Measurements from ENCODE around the gene CS.
"Not testable (repeated sequence)": the region's sequence is repeated elsewhere in the genome, so short reads cannot be mapped to it uniquely, and the experiment has no call there.

CS gene

GRCh38 chr12:56335527-56335926, 35.4 kb upstream of the CS start:
- not testable (repeated sequence) for H3K36me3 ChIP-seq (ENCODE audit: insufficient read depth, low read length); H3K9me3 ChIP-seq (ENCODE audit: insufficient read depth, low read depth, low read length); H3K27ac ChIP-seq (ENCODE audit: low read depth, low read length); H3K9ac ChIP-seq (ENCODE audit: low read depth, low read length); H3K4me3 ChIP-seq (ENCODE audit: low read length); H3K27me3 ChIP-seq (ENCODE audit: insufficient read depth, low read length)
- peaks cover 29% of the 10 kb centered on the region for H3K4me1 ChIP-seq (ENCODE audit: insufficient read depth, low read length)
- WGBS: 95% methylated on average over 8 of the region's 8 CpGs

DNA sequence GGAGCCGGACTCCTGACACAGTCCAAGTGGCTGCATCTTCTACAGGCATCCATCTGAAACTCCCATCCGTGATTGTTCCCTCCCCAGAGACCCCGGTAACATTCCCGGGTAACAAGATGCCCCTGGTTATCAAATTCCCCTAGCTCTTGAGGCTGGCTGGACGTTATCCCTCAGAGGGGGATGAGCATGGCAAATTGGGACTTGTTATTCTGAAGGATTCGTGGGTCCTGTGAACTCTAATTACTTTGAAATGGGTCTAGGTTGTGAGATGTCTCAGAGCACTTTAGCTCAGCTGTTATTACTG, 34.3 kb upstream of the CS start:
- Histone ChIP-seq H3K27me3 (ENCODE audit: insufficient read depth, low read length) (no peaks in the 10 kb centered on the region), H3K27ac (ENCODE audit: low read depth, low read length) (peak overlapping the region; percentile 80), H3K4me3 (ENCODE audit: low read length) (peak overlapping the region; percentile 83), H3K36me3 (ENCODE audit: insufficient read depth, low read length) (no peaks in the 10 kb centered on the region), H3K9ac (ENCODE audit: low read depth, low read length) (peak overlapping the region; percentile 86), H3K4me1 (ENCODE audit: insufficient read depth, low read length) (peaks cover 27% of the 10 kb centered on the region), H3K9me3 (ENCODE audit: insufficient read depth, low read depth, low read length) (no peaks in the 10 kb centered on the region)
- 12% methylated on average over 6 of the region's 6 CpGs for WGBS

DNA sequence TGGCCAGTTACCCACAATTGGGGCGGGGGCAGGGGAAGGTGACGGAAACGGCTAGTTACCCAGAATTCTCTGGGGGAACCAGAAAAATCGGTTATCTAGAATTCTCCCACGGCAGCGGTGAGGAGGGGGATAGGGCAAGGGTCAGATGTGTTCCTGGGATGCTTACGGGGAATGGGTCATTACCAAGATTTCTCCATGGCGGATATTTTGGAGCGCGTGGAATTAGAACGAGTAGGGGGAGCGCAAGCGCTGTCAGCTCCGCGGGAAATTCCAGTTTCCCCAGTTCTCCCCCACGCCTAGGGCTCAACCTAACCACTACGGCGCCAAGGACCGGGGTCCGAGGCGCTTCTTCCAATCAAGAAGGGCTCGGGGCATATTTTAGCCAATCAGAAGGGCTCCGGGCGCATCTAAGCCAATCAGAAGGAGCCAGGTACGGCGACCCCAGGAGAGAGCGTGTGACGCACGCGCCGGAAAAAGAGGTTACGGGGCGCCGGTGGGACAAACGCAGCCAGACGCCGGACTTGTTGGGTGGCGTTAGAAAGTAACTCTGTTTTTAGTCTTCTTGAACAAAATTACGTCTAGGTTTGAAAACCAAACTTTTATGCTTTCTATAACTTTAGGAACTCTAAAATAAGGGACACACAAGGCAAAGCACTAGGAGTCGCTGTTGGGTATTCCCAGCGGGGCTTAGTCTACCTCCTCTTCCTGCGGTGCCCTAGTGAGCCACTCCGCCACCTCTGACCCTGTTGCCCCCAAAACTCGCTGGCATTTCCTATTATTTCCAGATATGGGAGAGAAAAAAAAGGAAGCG, 33.8 kb upstream of the CS start, which contains the start of gene PAN2:
Gene PAN2 (minus strand): TSS at position 322 of the 811 bp plus-strand sequence. CDS start 906 bp downstream, outside the sequence.
- Histone ChIP-seq H3K27ac (ENCODE audit: low read depth, low read length) (peak within 1 kb of the TSS; percentile 80), H3K9ac (ENCODE audit: low read depth, low read length) (peak within 1 kb of the TSS; percentile 86), H3K27me3 (ENCODE audit: insufficient read depth, low read length) (no peaks in the 10 kb centered on the region), H3K4me1 (ENCODE audit: insufficient read depth, low read length) (peaks cover 21% of the 10 kb centered on the region), H3K9me3 (ENCODE audit: insufficient read depth, low read depth, low read length) (no peaks in the 10 kb centered on the region), H3K4me3 (ENCODE audit: low read length) (peak within 1 kb of the TSS; percentile 83), H3K36me3 (ENCODE audit: insufficient read depth, low read length) (no peaks in the 10 kb centered on the region)
- under 1% methylated on average over 44 of the region's 45 CpGs for WGBS

- no peaks in the 10 kb centered on the region; the same call in 1 of the 2 replicates for H3K36me3 ChIP-seq (ENCODE audit: insufficient read depth, low read length)
- H3K4me3 ChIP-seq (ENCODE audit: low read length): peak overlapping the region; percentile 83
- H3K9ac ChIP-seq (ENCODE audit: low read depth, low read length): peak overlapping the region; percentile 86
- H3K27ac ChIP-seq (ENCODE audit: low read depth, low read length): peak overlapping the region; percentile 80
- 45% methylated on average over 6 of the region's 8 CpGs for WGBS
- H3K4me1 ChIP-seq (ENCODE audit: insufficient read depth, low read length): peaks cover 17% of the 10 kb centered on the region
- no peaks in the 10 kb centered on the region for H3K27me3 ChIP-seq (ENCODE audit: insufficient read depth, low read length)
- no peaks in the 10 kb centered on the region for H3K9me3 ChIP-seq (ENCODE audit: insufficient read depth, low read depth, low read length)
Measured at GRCh38 chr12:56333197-56333678, 33.1 kb upstream of the CS start.

DNA sequence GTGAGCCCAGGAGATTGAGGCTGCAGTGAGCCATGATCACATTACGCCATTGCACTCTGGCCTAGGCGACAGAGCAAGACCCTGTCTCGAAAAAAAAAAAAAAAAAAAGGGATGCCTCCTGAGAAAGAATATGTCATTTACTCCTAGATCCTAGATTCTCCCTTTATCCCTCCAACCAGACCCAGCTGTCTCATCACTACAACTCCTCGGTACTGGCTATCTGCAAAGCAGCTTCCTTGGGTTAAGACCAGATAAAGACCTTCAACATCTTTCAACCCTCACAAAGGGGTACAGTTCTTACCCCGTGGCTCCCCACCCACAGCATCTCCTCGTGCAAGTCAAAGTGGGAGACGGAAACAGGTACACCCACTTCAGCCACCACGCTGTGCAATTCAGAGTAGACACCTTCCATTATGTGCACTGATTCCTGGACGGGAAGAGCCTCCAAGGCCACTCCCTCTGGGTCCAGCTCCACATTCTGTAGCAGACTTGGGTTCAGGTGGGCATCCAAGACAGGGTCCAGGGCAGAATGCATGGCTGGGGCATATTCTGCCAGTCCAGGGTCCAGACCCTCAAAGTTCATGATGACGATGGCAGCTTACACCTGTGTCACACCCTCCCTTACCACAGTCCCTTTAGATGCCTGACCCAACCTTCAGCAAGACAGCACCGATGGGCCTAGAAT, 32.5 kb upstream of the CS start:
- peak overlapping the region; percentile 86; the same call in 1 of the 2 replicates for H3K9ac ChIP-seq (ENCODE audit: low read depth, low read length)
- 96% methylated on average over 11 of the region's 11 CpGs for WGBS

GRCh38 chr12:56330936-56331490, 30.9 kb upstream of the CS start:
- Histone ChIP-seq H3K4me1 (ENCODE audit: insufficient read depth, low read length) (peaks cover 11% of the 10 kb centered on the region; the same call in 1 of the 2 replicates), H3K4me3 (ENCODE audit: low read length) (no peak overlapping the region), H3K36me3 (ENCODE audit: insufficient read depth, low read length) (peaks cover 15% of the 10 kb centered on the region), H3K27ac (ENCODE audit: low read depth, low read length) (no peak overlapping the region), H3K9me3 (ENCODE audit: insufficient read depth, low read depth, low read length) (no peaks in the 10 kb centered on the region), H3K9ac (ENCODE audit: low read depth, low read length) (no peak overlapping the region), H3K27me3 (ENCODE audit: insufficient read depth, low read length) (no peaks in the 10 kb centered on the region)
- WGBS: 95% methylated on average over 6 of the region's 7 CpGs

More for the DNA sequence above, 32.5 kb upstream of the CS start:
- Histone ChIP-seq H3K27ac (ENCODE audit: low read depth, low read length) (peak overlapping the region; percentile 80), H3K9me3 (ENCODE audit: insufficient read depth, low read depth, low read length) (no peaks in the 10 kb centered on the region), H3K27me3 (ENCODE audit: insufficient read depth, low read length) (no peaks in the 10 kb centered on the region), H3K4me1 (ENCODE audit: insufficient read depth, low read length) (peaks cover 11% of the 10 kb centered on the region; the same call in 1 of the 2 replicates), H3K36me3 (ENCODE audit: insufficient read depth, low read length) (no peaks in the 10 kb centered on the region; the same call in 1 of the 2 replicates), H3K4me3 (ENCODE audit: low read length) (peak overlapping the region; percentile 83)

DNA sequence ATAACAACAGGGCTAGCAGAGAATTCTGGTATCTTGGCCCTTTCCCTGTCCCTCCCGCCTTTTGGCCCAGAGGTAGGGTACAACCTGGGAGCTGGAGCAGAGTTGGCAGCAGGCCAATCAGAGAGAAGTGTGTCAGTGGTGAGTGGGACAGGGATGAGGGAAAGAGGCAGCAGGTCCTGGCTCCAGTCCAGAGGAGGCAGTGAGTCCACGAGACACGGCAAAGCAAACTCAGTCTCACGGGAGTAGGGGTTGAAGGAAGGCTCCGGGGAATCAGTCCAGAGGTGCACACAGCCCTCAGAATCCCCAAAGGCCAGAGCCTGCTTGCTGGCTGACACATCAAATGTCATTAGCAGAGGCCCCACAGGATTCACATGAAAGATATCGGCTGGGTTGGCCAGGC, 26.4 kb upstream of the CS start:
- H3K27ac ChIP-seq (ENCODE audit: low read depth, low read length): no peak overlapping the region
- H3K9me3 ChIP-seq (ENCODE audit: insufficient read depth, low read depth, low read length): no peaks in the 10 kb centered on the region
- H3K36me3 ChIP-seq (ENCODE audit: insufficient read depth, low read length): peaks cover 56% of the 10 kb centered on the region
- 96% methylated on average over 6 of the region's 6 CpGs for WGBS
- no peaks in the 10 kb centered on the region for H3K27me3 ChIP-seq (ENCODE audit: insufficient read depth, low read length)
- no peak overlapping the region for H3K4me3 ChIP-seq (ENCODE audit: low read length)
- H3K9ac ChIP-seq (ENCODE audit: low read depth, low read length): no peak overlapping the region
- no peaks in the 10 kb centered on the region for H3K4me1 ChIP-seq (ENCODE audit: insufficient read depth, low read length)

DNA sequence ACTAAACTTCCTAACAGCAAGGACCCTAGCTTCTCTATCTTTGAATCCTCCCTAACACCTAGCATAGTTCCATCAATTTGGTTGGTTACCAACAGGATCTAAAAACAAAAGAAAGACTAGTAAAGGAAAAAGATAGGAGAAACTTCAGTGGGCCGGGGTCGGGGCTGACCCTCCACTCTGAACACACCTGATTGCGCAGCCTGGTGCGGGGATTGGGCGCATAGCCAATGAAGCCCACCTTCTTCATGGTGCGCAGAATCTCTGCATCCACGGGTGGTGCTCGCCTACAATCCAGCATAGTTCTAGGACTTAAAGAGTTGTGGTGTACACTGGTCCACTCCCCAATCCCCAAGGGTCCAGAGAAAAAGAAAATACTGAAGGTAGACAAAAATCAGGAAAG, 26.0 kb upstream of the CS start:
- Histone ChIP-seq H3K9ac (ENCODE audit: low read depth, low read length) (no peak overlapping the region), H3K4me3 (ENCODE audit: low read length) (no peak overlapping the region), H3K9me3 (ENCODE audit: insufficient read depth, low read depth, low read length) (no peaks in the 10 kb centered on the region), H3K36me3 (ENCODE audit: insufficient read depth, low read length) (peaks cover 56% of the 10 kb centered on the region), H3K27me3 (ENCODE audit: insufficient read depth, low read length) (no peaks in the 10 kb centered on the region), H3K27ac (ENCODE audit: low read depth, low read length) (no peak overlapping the region), H3K4me1 (ENCODE audit: insufficient read depth, low read length) (no peaks in the 10 kb centered on the region)
- 90% methylated on average over 8 of the region's 8 CpGs for WGBS

DNA sequence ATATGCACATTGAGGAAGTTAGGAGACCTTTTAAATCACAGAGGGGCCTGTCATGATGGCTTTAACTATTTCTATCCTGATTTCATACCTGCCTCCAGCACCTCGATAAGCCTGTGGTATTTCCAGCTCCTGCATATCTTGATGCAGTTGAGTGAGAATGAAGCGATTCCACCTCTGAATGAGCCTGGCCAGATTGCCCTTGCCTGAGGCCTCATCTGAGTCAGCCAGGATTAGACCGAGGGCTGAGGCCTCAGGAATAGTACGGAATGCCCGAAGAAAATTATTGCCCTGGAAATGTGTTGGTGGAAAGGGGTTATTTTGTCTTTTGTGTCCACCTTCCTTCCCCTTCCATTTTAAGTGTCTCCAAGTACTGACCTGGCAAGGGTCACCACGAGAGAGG, 24.1 kb upstream of the CS start:
- H3K9me3 ChIP-seq (ENCODE audit: insufficient read depth, low read depth, low read length): no peaks in the 10 kb centered on the region
- H3K27ac ChIP-seq (ENCODE audit: low read depth, low read length): no peak overlapping the region
- H3K9ac ChIP-seq (ENCODE audit: low read depth, low read length): no peak overlapping the region
- WGBS: 94% methylated on average over 6 of the region's 6 CpGs
- no peak overlapping the region for H3K4me3 ChIP-seq (ENCODE audit: low read length)
- H3K27me3 ChIP-seq (ENCODE audit: insufficient read depth, low read length): no peaks in the 10 kb centered on the region
- no peaks in the 10 kb centered on the region for H3K4me1 ChIP-seq (ENCODE audit: insufficient read depth, low read length)
- peaks cover 65% of the 10 kb centered on the region for H3K36me3 ChIP-seq (ENCODE audit: insufficient read depth, low read length)

DNA sequence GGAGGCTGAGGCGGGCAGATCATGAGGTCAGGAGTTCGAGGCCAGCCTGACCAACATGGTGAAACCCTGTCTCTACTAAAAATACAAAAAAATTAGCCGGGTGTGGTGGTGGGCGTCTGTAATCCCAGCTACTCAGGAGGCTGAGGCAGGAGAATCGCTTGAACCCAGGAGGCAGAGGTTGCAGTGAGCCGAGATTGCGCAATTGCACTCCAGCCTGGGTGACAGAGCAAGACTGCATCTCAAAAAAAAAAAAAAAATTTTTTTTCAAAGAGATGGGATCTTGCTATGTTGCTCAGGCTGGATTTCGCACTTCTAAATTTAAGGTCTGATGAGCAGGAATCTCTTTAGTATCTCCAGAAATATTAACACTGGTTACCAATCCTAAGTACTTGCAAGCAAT, 21.5 kb upstream of the CS start:
- H3K4me1 ChIP-seq (ENCODE audit: insufficient read depth, low read length); H3K9ac ChIP-seq (ENCODE audit: low read depth, low read length); H3K27ac ChIP-seq (ENCODE audit: low read depth, low read length); H3K27me3 ChIP-seq (ENCODE audit: insufficient read depth, low read length); H3K9me3 ChIP-seq (ENCODE audit: insufficient read depth, low read depth, low read length); H3K4me3 ChIP-seq (ENCODE audit: low read length): not testable (repeated sequence)
- 97% methylated on average over 8 of the region's 8 CpGs for WGBS
- peaks cover 60% of the 10 kb centered on the region for H3K36me3 ChIP-seq (ENCODE audit: insufficient read depth, low read length)

DNA sequence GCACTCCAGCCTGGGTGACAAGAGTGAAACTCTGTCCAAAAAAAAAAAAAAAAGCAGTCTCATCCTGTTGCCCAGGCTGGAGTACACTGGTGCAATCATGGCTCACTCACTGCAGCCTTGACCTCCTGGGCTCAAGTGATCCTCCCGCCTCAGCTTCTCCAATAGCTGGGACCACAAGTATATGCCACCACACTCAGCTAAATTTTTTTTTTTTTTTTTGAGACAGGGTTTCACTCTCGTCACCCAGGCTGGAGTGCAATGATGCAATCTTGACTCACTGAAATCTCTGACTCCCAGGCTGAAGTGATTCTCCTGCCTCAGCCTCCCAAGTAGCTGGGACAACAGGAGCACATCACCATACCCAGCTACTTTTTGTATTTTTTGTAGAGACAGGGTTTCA, 20.9 kb upstream of the CS start:
- Histone ChIP-seq H3K36me3 (ENCODE audit: insufficient read depth, low read length) (peaks cover 54% of the 10 kb centered on the region), H3K9ac (ENCODE audit: low read depth, low read length) (no peak overlapping the region), H3K27me3 (ENCODE audit: insufficient read depth, low read length) (no peaks in the 10 kb centered on the region), H3K4me1 (ENCODE audit: insufficient read depth, low read length) (peaks cover 3% of the 10 kb centered on the region; the same call in 1 of the 2 replicates), H3K4me3 (ENCODE audit: low read length) (no peak overlapping the region), H3K27ac (ENCODE audit: low read depth, low read length) (no peak overlapping the region), H3K9me3 (ENCODE audit: insufficient read depth, low read depth, low read length) (no peaks in the 10 kb centered on the region)
- WGBS: 90% methylated on average over 2 of the region's 2 CpGs

All from HUES64 (cell line).